Articular chondrocyte of knee joint (primary cell): ENCODE results near the gene TAS2R16. TPM values are rescaled to one million over a fixed set of nuclear protein-coding genes. Genes with fewer than 3 reads are reported as not detected.

Experiments used
- total RNA-seq: library from RNA; depleted of rRNA; stranded (reverse); fragments of >200 nt; gene quantifications from 2 replicates; pipeline ENCODE4 v1.2.3, GENCODE V29; 2012

The TAS2R16 gene
- total RNA-seq, result not detected in 2 replicates

GRCh38 chr7:122995600-122995999 lies at the start of gene TAS2R16:
Gene TAS2R16 (minus strand): TSS chr7:122995700. CDS start chr7:122995634, 66 bp downstream.

Other genes with a start within 250 kb of the TAS2R16 start
- gene CADPS2, start 109.2 kb downstream of the TAS2R16 start, total RNA-seq, result 27.3 and 27.6 TPM in 2 replicates
- not detected in 2 replicates for gene SLC13A1, start 204.3 kb upstream of the TAS2R16 start, total RNA-seq